ENCODE data around the gene LDLRAD3. TPM values are rescaled to one million over a fixed set of nuclear protein-coding genes. Genes with fewer than 3 reads are reported as not detected.

The LDLRAD3 gene
- total RNA-seq, 2 experiments from 2014 or later = 0.10 to 0.22 TPM

DNA sequence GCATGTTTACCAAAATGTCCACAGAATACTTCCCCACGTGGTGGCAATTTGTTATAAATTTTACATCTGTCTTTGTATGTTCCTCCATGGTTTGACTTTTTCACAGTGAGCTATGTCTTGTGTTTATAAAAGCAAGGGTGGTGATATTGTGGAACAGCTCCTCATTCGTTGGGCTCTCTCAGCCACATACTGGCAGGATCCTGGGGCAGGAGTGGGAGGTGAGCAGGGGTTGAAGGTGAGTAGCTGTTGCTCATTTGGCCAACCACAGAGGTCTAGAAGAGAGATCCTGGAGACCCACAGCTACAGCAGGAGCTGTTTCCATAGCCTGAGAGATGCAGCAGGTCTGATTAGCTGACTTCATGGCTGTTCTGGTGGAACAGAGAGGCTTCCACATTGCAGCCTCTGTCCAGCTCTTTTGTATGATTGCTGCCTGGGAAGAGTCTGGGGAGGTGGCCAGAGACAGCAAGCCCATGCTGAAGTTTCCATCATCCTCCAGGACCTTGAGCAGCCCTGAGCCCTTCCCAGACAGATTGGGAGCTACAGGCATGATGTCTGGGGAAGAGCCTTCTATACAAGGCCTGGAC lies 128.1 kb downstream of the LDLRAD3 start:
- no peak overlapping the region for H3K27ac Mint-ChIP-seq
- no peaks in the 10 kb centered on the region for H3K4me1 Mint-ChIP-seq (ENCODE audit: low read depth)
- H3K36me3 Mint-ChIP-seq = no peaks in the 10 kb centered on the region
- H3K27me3 Mint-ChIP-seq = peaks cover 3% of the 10 kb centered on the region
- intact Hi-C loops (cut with micrococcal nuclease) = no loop called here
- no peak overlapping the region for H3K4me3 Mint-ChIP-seq
- POLR2A ChIA-PET = no interaction called here
- CTCF ChIA-PET = no interaction called here
- no peak for DNase-seq
- H3K9me3 Mint-ChIP-seq = peaks cover under 1% of the 10 kb centered on the region

DNA sequence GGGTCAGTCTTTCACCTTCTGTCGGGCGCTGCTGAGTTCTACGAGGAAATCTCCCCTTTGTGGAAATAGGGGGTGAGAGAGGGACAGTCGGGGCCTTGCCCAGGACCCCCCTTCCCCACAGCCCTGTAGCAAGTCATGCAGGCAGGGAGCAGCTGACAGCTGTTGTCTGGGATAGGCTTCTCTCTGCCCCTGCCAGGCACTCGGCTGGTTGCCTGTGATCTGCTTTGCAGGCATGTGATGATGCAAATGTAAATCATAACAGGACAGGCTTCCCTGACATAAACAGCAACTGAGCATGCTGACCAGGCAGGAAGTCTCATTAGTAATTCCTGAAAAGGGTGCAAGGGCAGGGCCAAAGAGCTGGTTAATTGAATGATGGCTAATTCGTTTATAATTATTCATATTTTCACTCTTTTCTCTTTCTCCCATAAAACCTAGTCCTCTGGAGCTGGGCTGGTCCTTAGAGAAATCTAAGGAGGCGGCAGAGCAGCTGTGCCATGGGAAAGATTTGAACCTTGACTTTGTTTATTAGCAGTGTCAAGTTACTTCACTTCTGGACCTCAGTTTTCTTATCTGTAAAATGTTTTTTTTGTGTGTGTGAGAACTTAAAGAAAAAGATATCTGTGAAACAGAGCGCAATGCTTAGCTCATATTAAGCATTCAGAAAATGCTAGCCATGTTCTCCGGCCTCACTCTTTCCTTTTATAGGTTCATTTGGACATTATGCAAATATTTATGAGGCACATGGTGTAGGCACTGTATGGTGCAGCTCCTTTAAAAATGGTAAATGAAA lies 129.7 kb downstream of the LDLRAD3 start:
- Mint-ChIP-seq H3K27ac (no peak overlapping the region), H3K4me1 (ENCODE audit: low read depth) (no peaks in the 10 kb centered on the region), H3K9me3 (no peaks in the 10 kb centered on the region), H3K4me3 (no peak overlapping the region), H3K36me3 (no peaks in the 10 kb centered on the region), H3K27me3 (peaks cover 3% of the 10 kb centered on the region)
- DNase-seq = no peak
- intact Hi-C loops (cut with micrococcal nuclease) = no loop called here
- POLR2A ChIA-PET = no interaction called here
- CTCF ChIA-PET = no interaction called here

DNA sequence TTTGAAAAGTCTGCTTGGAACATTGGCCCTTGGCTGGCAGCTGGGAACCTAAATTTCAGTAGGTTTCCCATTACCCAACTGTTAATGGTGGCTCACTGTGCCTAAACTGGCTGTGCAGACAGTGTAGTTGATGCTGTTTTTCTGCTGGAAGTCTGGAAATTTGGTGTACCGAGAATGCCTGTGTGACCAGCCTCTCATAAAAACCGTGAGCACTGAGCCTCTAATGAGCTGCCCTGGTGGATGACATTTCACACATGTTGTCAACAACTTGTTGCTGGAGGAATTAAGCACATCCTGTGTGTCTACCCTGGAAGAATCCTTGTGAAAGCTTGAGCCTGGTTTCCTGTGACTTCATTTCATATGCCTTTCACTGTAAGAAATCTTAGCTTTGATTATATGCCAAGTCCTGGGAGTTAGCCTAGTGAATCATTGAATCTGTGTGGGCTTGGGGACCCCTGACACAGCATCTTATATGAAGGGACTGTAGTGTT lies 131.1 kb downstream of the LDLRAD3 start:
- POLR2A ChIA-PET = no interaction called here
- CTCF ChIA-PET = no interaction called here
- Mint-ChIP-seq H3K27ac (no peak overlapping the region), H3K4me1 (ENCODE audit: low read depth) (no peaks in the 10 kb centered on the region), H3K36me3 (no peaks in the 10 kb centered on the region), H3K4me3 (no peak overlapping the region), H3K9me3 (no peaks in the 10 kb centered on the region), H3K27me3 (peaks cover 4% of the 10 kb centered on the region)
- no peak for DNase-seq
- intact Hi-C loops (cut with micrococcal nuclease) = no loop called here

DNA sequence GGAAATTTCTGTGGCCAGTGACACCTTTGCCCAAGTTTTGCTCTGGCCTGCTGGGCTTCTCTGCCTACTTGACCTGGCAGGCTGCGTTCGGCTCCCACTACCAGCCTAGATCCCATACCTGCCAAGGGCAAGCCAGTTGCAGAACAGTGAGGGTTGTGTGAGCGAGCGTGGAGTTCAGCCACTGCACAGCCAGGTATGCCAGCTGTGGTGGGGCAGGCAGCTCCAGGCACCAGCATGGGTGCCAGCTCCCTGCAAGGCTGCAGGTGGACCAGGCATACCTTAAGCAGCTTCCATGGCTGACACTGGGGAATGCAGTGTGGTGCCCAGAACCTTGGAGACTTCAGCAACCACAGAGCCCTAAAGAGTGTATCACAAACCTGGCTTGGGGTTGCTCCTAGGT lies 133.5 kb downstream of the LDLRAD3 start:
- intact Hi-C loops (cut with micrococcal nuclease) = no loop called here
- ChIA-PET POLR2A (no interaction called here), CTCF (no interaction called here)
- Mint-ChIP-seq H3K4me3 (no peak overlapping the region), H3K36me3 (no peaks in the 10 kb centered on the region), H3K27ac (no peak overlapping the region), H3K4me1 (ENCODE audit: low read depth) (no peaks in the 10 kb centered on the region), H3K9me3 (no peaks in the 10 kb centered on the region), H3K27me3 (peaks cover 4% of the 10 kb centered on the region)
- DNase-seq = no peak

DNA sequence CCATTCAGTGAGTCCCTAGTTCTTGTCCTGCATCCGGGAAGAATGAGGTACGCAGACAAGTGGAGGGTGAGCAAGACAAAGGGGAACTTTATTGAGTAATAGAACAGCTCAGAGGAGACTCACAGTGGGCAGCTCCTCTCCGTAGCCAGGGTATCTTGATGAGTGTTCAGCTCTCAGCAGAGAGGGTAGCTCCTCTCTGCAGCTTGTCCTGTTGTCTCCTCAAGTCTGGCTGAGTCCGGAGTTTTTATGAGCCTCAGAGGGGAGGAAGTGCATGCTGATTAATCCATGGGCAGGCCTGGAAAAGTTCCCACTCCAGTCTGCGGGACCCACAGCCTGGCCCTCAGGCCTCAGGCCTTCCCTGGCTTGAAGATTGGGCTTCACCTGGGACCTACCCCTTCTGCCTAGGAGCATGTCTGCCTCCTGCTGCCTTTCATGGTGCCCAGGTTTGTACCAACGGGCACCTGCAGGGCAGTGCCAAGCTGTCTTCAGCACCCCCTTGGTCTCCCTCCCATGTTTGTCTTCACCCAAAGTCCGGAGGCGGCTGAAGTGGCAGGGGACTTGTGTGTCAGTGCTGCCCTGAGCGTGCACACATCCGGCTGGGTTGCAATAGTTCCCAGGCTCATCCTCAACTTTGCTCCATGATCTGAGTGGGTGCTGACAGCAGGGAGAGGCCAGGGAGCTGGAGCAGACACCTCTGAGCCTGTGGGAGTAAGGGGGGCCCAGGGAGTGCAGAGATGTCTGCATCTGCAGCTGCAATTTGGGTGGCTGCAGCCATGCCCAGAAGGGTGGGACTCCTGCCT lies 134.2 kb downstream of the LDLRAD3 start:
- ChIA-PET POLR2A (no interaction called here), CTCF (no interaction called here)
- DNase-seq = no peak
- intact Hi-C loops (cut with micrococcal nuclease) = no loop called here
- Mint-ChIP-seq H3K9me3 (no peaks in the 10 kb centered on the region), H3K27me3 (peaks cover 4% of the 10 kb centered on the region), H3K36me3 (no peaks in the 10 kb centered on the region), H3K4me3 (no peak overlapping the region), H3K4me1 (ENCODE audit: low read depth) (no peaks in the 10 kb centered on the region), H3K27ac (no peak overlapping the region)

DNA sequence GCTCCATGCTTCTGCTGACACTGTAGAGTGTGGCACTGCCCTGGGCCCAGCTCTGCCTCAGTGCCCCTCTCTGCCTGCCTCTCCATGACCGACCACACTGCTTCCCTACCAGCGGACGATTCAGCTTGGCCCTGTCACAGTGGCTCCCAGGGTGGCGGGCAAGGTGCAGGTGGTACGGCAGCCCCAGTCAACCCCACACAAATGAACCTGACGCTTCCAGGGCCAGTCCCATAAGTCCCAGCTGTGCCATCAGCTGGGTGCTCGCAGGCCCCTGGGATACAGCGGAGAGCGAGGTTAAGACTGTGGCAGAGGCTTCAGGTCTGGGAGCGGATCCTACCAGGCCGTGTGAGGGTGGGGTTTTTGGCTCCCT lies 134.8 kb downstream of the LDLRAD3 start:
- no peaks in the 10 kb centered on the region for H3K4me1 Mint-ChIP-seq (ENCODE audit: low read depth)
- CTCF ChIA-PET = no interaction called here
- no peaks in the 10 kb centered on the region for H3K9me3 Mint-ChIP-seq
- no peak overlapping the region for H3K4me3 Mint-ChIP-seq
- H3K27ac Mint-ChIP-seq = no peak overlapping the region
- DNase-seq = no peak
- no peaks in the 10 kb centered on the region for H3K36me3 Mint-ChIP-seq
- intact Hi-C loops (cut with micrococcal nuclease) = no loop called here
- POLR2A ChIA-PET = no interaction called here
- peaks cover 4% of the 10 kb centered on the region for H3K27me3 Mint-ChIP-seq

DNA sequence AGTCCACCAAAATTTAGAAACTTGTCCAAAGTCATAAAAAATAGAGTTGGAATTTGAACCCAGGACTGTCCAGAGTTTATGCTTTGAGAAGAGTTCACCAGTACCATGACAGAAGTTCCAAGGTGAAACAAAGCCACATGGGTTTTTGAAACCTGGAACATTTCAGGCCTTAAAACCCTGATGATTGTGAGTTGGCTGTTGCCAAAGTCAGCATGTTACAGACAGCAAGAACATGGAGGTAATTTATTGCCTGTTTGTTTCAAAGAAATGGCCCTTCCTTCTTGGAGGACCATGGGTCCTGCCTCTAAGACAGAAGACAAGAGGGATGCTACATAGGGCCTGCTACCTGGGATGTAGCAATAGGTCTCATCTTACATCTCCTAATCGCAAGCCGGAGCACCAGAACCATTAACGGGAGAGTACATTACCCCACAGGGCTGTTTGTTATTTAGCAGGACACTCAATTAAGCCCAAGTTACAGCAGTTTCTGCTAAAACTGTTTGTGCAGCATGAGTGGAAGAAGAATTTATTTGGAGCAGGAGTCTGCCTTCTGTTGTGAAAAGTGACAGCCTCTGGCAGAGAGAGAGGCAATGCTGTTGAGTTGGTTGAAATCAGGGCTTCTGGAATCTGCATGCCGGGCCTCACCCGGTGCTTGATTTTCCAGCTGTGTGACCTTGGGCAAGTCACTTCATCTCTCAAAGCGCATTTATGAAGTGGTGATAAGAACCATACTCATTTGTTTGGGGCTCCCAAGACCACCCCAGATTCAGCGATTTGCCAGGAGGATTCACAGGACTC lies 136.2 kb downstream of the LDLRAD3 start:
- peaks cover 3% of the 10 kb centered on the region for H3K9me3 Mint-ChIP-seq
- no peaks in the 10 kb centered on the region for H3K36me3 Mint-ChIP-seq
- no peak for DNase-seq
- ChIA-PET CTCF (no interaction called here), POLR2A (no interaction called here)
- intact Hi-C loops (cut with micrococcal nuclease) = no loop called here
- H3K27ac Mint-ChIP-seq = no peak overlapping the region
- no peak overlapping the region for H3K4me3 Mint-ChIP-seq
- no peaks in the 10 kb centered on the region for H3K4me1 Mint-ChIP-seq (ENCODE audit: low read depth)
- H3K27me3 Mint-ChIP-seq = peaks cover 4% of the 10 kb centered on the region

DNA sequence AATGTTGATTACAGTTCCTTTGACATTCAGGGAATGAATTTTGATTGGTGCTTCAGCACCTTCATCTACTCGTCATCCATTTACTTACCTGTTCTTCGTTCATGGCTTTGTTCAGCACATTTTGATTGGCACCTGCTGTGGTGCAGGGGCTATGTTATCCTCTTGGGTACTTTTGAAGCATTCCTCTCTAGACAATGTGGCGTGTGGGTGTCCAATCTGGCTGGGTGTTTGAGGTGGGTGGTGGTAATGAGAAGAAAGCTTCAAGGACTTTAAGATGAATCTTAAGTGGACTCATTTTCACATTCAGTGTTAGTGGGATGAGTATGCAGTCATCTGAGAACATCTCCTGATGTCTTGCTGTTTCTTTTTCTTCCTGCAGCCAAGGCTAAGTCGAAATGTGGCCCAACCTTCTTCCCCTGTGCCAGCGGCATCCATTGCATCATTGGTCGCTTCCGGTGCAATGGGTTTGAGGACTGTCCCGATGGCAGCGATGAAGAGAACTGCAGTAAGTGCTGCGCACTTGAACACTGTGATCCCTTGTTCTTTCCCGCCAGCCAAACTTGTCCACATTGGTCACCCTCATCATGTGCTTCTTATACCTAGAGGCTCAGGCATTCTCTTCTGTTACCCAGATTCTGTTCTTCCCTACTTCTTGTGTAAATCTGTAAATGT lies 137.5 kb downstream of the LDLRAD3 start:
- Mint-ChIP-seq H3K27me3 (peaks cover 4% of the 10 kb centered on the region), H3K27ac (no peak overlapping the region), H3K9me3 (peaks cover 7% of the 10 kb centered on the region), H3K4me3 (no peak overlapping the region), H3K4me1 (ENCODE audit: low read depth) (no peaks in the 10 kb centered on the region), H3K36me3 (no peaks in the 10 kb centered on the region)
- ChIA-PET CTCF (no interaction called here), POLR2A (interaction anchor here (0.6 kb wide), 1 partner anchor 115 kb away, joined by 6 read pairs; no protein-coding TSS in a partner anchor)
- DNase-seq = no peak
- intact Hi-C loops (cut with micrococcal nuclease) = no loop called here

DNA sequence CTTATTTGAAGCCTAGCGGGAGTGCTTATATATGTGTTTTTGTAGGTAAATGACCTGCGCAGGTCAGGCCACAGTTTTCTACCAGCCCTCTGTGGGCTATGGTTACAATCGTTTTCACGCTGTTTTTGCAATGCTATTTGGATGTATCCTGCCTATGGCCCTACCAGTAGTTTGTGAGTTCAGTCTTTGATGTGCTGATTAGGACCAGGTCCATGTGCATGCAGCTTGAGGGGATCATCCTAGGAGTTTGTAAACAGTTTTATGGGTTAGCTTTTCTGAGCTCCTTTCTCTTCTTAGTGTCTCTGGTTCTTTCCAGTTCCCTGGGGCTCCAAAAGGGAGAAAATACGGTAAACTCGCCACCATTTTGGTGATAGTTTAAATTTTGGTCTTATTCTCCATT lies 142.5 kb downstream of the LDLRAD3 start:
- POLR2A ChIA-PET = no interaction called here
- peaks cover 9% of the 10 kb centered on the region for H3K27me3 Mint-ChIP-seq
- intact Hi-C loops (cut with micrococcal nuclease) = no loop called here
- no peaks in the 10 kb centered on the region for H3K4me1 Mint-ChIP-seq (ENCODE audit: low read depth)
- peaks cover 7% of the 10 kb centered on the region for H3K9me3 Mint-ChIP-seq
- no peak for DNase-seq
- H3K36me3 Mint-ChIP-seq = no peaks in the 10 kb centered on the region
- CTCF ChIA-PET = no interaction called here
- H3K27ac Mint-ChIP-seq = no peak overlapping the region
- H3K4me3 Mint-ChIP-seq = no peak overlapping the region

DNA sequence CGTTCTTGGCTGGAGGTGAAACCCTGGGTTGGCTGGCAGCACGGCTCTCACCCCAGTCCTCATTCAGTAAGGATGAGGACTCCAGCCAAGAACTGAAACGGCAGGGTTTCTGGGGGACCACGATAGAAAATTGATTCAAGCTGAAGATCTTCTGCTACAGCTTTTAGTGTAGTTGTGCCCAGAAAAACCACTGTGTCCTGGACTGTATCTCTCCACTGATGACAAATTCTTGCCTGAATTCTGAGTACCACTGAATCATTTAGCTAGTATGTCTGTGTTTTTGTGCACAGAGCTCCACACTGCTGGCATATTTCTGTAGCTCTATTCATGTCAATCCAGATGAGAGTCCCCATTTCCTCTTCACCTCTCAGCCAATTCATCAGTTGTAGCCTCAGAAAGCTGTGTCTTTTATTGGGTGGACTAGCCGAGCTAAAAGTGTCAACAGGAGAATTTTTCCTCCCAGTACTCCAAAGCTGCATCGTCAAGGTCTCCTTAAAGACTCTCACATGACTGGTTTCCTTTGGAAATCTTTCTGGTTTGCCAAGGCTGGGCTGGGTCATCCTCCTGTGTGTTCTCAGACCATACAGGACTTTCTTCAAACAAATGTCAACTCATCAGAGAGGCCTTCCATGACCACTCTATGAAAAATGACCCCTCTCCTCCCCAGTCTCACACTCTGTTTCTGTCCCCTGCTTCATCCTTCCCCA lies 144.6 kb downstream of the LDLRAD3 start:
- DNase-seq = no peak
- peaks cover 7% of the 10 kb centered on the region for H3K9me3 Mint-ChIP-seq
- H3K4me3 Mint-ChIP-seq = no peak overlapping the region
- H3K27me3 Mint-ChIP-seq = peaks cover 22% of the 10 kb centered on the region
- intact Hi-C loops (cut with micrococcal nuclease) = no loop called here
- ChIA-PET CTCF (interaction anchor here (1.6 kb wide), 1 partner anchor 266 kb away, joined by 3 read pairs; no protein-coding TSS in a partner anchor), POLR2A (no interaction called here)
- H3K27ac Mint-ChIP-seq = no peak overlapping the region
- no peaks in the 10 kb centered on the region for H3K36me3 Mint-ChIP-seq
- H3K4me1 Mint-ChIP-seq (ENCODE audit: low read depth) = no peaks in the 10 kb centered on the region

DNA sequence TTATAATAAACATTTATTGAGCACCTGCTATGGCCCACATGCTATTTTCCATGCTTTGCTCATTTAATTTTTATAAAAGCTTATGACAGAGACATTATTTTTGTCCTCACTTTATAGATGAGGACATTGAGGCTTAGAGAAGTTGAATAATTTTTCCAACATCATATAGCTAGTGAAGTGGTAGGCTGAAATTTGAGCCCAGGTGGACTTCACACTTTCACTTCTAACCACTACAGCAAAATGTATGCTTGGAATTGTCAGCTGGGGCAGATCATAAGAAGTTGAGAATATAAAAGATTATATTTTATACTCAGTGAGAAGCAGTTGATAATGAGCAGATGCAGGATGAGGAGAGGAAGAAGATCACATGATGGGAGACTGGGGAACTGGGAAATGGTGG lies 146.1 kb downstream of the LDLRAD3 start:
- ChIA-PET POLR2A (no interaction called here), CTCF (no interaction called here)
- intact Hi-C loops (cut with micrococcal nuclease) = no loop called here
- no peak overlapping the region for H3K27ac Mint-ChIP-seq
- no peak overlapping the region for H3K4me3 Mint-ChIP-seq
- peaks cover 26% of the 10 kb centered on the region for H3K27me3 Mint-ChIP-seq
- no peaks in the 10 kb centered on the region for H3K4me1 Mint-ChIP-seq (ENCODE audit: low read depth)
- H3K9me3 Mint-ChIP-seq = peaks cover 6% of the 10 kb centered on the region
- H3K36me3 Mint-ChIP-seq = no peaks in the 10 kb centered on the region
- DNase-seq = no peak

All from activated CD4-positive, alpha-beta memory T cell treated with anti-CD3 and anti-CD28 coated beads for 36 hours (primary cell).